Stimulated activated memory B cell treated with anti-CD40 and anti-IgM and Interleukin-4, amounts not matched to agents 10 μg/mL and 1 μg/mL and 100 μg/mL, for 72 hours (primary cell): ENCODE measurements around the gene ARL6IP6.
"Not testable (repeated sequence)": the region's sequence is repeated elsewhere in the genome, so short reads cannot be mapped to it uniquely, and the experiment has no call there.

ENCODE experiments used
- ATAC-seq: fragments of 150-1000 bp; cut with Tn5 transposase; 2 replicates; pipeline ENCODE4 v1.10.0; 2021
- H3K27ac Mint-ChIP-seq: one replicate; pipeline ENCODE4 v1.8.0; 2022; ENCODE audit warnings: mild to moderate bottlenecking, mixed read lengths
- H3K27me3 Mint-ChIP-seq: one replicate; pipeline ENCODE4 v1.8.0; 2022; ENCODE audit warnings: mixed read lengths
- H3K36me3 Mint-ChIP-seq: one replicate; pipeline ENCODE4 v1.8.0; 2022; ENCODE audit warnings: mixed read lengths
- H3K4me1 Mint-ChIP-seq: one replicate; pipeline ENCODE4 v1.8.0; 2022; ENCODE audit warnings: mixed read lengths
- H3K4me3 Mint-ChIP-seq: one replicate; pipeline ENCODE4 v1.8.0; 2022; ENCODE audit warnings: mild to moderate bottlenecking, moderate library complexity, mixed read lengths
- H3K9me3 Mint-ChIP-seq: one replicate; pipeline ENCODE4 v1.8.0; 2022; ENCODE audit warnings: mixed read lengths

ARL6IP6 gene

DNA sequence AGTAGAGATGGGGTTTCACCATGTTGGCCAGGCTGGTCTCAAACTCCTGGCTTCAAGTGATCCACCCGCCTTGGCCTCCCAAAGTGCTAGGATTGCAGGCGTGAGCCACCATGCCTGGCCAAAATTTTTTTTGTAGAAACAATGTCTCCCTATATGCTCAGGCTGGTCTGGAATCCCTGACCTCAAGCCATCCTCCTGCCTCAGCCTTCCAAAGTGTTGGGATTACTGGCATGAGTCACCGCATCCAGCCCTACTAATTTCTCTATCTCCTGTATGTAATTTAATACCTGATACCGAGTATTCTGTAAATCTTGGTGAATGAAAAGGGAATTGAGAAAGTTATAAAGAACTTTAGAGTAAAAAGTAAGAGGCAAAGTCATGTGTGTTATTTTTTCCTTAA lies 29.3 kb downstream of the ARL6IP6 start:
- not testable (repeated sequence) for H3K4me1 Mint-ChIP-seq, ATAC-seq, H3K9me3 Mint-ChIP-seq, H3K4me3 Mint-ChIP-seq, H3K27me3 Mint-ChIP-seq, H3K27ac Mint-ChIP-seq
- peaks cover 35% of the 10 kb centered on the region for H3K36me3 Mint-ChIP-seq

DNA sequence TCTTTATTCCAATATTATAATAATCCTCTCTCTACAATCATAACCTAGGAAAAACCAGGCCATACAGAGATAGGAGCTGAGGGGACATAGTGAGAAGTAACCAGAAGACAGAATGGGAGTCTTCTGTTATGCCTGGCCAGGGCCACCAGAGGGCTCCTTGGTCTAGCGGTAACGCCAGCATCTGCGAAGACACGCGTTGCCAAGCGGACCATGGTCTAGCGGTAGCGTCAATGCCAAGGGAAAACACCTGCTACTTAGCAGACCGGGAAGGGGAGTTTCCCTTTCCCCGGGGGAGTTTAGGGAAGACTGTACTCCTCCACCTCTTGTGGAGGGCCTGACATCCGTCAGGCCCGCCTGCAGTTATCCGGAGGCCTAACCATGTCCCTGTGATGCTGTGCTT lies 36.6 kb downstream of the ARL6IP6 start:
- Mint-ChIP-seq H3K4me3 (no peak overlapping the region), H3K9me3 (no peaks in the 10 kb centered on the region), H3K36me3 (peaks cover 51% of the 10 kb centered on the region), H3K4me1 (peaks cover 6% of the 10 kb centered on the region), H3K27me3 (no peaks in the 10 kb centered on the region), H3K27ac (no peak overlapping the region)
- no peak for ATAC-seq

DNA sequence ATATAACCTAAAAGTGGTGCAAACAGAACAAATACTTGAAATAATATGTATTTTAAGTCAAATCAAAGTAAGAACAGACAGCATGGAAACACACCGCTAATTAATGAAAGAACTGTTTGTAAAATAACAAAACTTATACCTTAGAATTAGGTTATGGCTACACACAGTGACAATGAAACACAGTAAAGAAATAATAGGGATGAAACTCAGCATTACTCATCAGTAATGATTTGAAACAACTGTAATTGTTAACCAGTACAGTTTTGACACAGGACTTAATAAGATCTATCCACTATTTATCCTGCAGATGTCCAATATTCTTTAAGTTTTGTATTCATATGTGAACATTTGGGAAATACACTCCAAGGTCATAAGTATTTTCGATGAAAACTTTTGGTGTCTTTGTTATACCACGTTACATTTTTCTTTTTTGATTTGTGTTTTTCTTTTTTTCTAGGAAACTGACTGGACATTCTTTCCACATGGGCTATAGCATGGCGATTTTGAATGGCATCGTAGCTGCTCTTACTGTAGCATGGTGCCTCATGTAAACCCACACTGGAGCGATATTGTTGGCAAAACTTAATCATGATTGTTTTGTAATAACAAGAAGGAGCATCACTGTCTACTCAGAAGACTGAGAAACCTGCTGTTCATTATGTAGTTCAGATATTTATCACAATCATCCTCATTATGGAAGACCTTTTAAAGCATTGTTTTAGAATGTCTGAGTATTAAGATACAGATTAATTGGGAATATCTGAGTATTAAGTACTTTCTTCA lies 41.1 kb downstream of the ARL6IP6 start:
- Mint-ChIP-seq H3K9me3 (no peaks in the 10 kb centered on the region), H3K4me3 (no peak overlapping the region), H3K36me3 (peaks cover 38% of the 10 kb centered on the region), H3K27me3 (no peaks in the 10 kb centered on the region), H3K27ac (no peak overlapping the region), H3K4me1 (peaks cover 6% of the 10 kb centered on the region)
- no peak for ATAC-seq

DNA sequence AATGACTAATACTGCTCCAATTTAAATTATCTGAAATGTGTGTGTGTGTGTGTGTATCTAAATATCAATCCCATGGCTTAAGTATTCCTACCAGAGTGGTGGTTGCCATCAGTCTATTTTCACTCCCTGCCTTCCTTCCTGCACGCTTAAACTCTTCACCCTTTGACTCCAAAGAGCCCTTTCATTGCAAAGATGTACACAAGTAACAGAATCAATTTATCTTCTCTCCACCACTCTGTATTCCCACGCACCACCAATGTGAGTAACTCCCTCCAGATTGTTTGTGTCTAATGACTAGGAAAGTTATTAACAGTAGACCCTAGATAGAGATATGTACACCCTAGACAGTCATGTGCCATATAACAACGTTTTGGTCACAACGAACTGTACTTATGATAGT lies 42.8 kb downstream of the ARL6IP6 start:
- Mint-ChIP-seq H3K4me3 (no peak overlapping the region), H3K36me3 (peaks cover 27% of the 10 kb centered on the region), H3K9me3 (no peaks in the 10 kb centered on the region), H3K27me3 (no peaks in the 10 kb centered on the region), H3K27ac (no peak overlapping the region), H3K4me1 (no peaks in the 10 kb centered on the region)
- no peak for ATAC-seq

DNA sequence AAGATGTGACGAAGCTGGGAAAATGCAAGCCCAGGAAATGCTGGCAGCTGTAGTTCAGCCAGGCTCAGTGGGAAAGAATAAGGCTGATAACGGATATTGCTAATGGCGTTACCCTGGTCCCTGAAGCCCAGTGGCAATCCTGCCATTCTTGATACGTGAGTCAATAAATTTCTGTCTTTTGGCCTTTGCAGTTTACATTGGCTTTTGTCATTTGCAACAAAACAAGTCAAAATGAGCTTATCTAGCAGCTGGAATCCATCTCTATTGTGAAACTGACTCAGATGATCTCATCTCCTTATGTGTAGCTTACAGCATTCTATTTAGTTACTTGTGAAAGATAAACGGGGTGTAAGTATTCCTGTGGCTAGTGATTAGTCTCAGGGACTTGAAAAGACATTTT lies 43.8 kb downstream of the ARL6IP6 start:
- no peak overlapping the region for H3K27ac Mint-ChIP-seq
- peaks cover 20% of the 10 kb centered on the region for H3K36me3 Mint-ChIP-seq

DNA sequence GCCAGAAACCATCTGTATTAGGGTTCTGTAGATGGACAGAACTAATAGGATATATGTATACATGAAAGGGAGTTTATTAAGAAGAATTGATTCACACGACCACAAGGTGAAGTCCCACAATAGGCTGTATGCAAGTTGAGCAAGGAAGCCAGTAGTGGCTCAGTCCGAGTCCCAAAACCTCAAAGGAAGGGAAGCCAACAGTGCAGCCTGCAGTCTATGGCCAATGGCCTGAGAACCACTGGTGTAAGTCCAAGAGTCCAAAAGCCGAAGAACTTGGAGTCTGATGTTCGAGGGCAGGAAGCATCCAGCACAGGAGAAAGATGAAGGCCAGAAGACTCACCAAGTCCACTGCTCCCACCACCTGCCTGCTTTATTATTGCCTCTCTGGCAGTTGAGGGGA lies 44.8 kb downstream of the ARL6IP6 start:
- not testable (repeated sequence) for H3K27me3 Mint-ChIP-seq, H3K4me1 Mint-ChIP-seq, H3K4me3 Mint-ChIP-seq, H3K9me3 Mint-ChIP-seq, ATAC-seq, H3K27ac Mint-ChIP-seq
- H3K36me3 Mint-ChIP-seq = peaks cover 19% of the 10 kb centered on the region

More for the DNA sequence above, 43.8 kb downstream of the ARL6IP6 start:
- no peak for ATAC-seq
- Mint-ChIP-seq H3K4me1 (no peaks in the 10 kb centered on the region), H3K27me3 (no peaks in the 10 kb centered on the region), H3K4me3 (no peak overlapping the region), H3K9me3 (no peaks in the 10 kb centered on the region)

DNA sequence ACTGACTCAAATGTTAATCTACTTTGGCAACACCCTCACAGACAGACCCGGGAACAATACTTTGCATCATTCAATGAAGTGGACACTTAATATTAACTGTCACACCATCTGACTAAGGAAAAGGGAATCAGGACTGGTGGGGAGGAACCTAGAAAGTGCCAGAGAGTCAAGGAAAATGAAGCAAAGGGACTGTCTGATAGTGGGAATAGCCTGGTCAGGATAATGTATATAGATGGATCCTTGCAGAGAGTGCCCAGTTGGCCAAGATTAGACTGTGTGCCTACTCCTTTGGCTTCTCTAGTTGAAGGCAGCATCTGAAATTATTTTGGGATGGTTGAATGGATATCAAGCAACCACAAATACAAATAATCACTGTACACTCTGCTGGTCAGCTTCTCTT lies 45.2 kb downstream of the ARL6IP6 start:
- no peak for ATAC-seq
- Mint-ChIP-seq H3K4me3 (no peak overlapping the region), H3K27me3 (no peaks in the 10 kb centered on the region)

DNA sequence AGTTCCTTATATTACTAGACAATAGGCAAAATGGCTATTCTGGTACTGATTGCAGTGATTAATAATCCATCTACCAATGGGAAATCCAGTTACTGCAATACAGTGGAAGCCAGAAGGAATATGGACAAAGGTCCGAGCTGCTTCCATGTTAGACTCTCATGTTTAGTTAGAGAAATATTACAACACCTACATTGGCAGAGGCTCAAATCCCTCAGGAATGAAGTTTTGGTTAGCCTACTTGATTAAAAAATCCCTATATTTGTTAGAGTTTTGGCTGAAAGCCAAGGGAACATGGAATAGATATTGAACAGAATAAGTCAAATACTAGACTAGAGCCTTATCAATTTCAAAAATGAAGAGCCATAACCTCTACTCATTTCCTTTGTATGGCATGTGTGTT lies 48.5 kb downstream of the ARL6IP6 start:
- Mint-ChIP-seq H3K36me3 (peaks cover 10% of the 10 kb centered on the region), H3K4me1 (no peaks in the 10 kb centered on the region), H3K4me3 (no peak overlapping the region), H3K27me3 (no peaks in the 10 kb centered on the region), H3K27ac (no peak overlapping the region), H3K9me3 (peaks cover 3% of the 10 kb centered on the region)
- ATAC-seq = no peak

More for the DNA sequence above, 45.2 kb downstream of the ARL6IP6 start:
- no peak overlapping the region for H3K27ac Mint-ChIP-seq
- H3K36me3 Mint-ChIP-seq = peaks cover 19% of the 10 kb centered on the region
- peaks cover 3% of the 10 kb centered on the region for H3K9me3 Mint-ChIP-seq
- no peaks in the 10 kb centered on the region for H3K4me1 Mint-ChIP-seq

DNA sequence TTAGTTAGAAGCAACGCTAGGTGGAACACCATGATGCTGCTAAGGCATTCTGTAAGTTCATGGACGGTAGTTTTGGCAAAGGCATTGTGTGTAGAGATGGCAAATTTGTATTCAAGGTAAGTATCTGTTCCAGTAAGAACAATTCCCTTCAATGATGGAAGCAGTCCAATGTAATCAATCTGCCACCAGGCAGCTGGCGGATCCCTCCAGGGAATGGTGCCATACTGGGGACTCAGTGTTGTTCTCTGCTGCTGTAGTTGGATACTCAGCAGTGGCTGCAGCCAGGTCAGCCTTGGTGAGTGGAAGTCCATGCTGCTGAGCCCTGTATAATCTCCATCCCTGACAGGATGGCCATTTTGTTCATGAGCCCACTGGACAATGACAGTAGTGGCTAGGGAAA lies 62.8 kb downstream of the ARL6IP6 start:
- peaks cover 6% of the 10 kb centered on the region for H3K9me3 Mint-ChIP-seq
- no peak for ATAC-seq
- H3K27me3 Mint-ChIP-seq = peaks cover 21% of the 10 kb centered on the region

DNA sequence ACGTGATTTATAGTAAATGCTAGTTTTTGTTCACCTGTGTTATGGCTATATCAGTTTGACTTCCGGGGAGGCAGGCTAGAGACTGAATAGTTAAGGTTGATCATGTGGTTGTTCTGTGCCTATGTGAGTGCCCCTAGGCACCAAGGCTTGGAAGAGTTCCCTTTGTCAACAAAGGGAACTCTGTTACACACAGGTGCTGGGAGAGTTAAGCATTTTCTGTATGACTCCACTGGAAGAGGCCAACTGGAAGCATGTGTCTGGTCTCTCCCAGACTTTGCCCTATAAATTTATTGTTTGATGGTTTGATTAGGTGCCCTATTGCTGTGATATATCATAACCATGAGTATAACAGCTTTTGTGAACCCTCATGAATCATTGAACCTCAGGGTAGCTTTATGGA lies 63.8 kb downstream of the ARL6IP6 start:
- no peaks in the 10 kb centered on the region for H3K36me3 Mint-ChIP-seq
- peaks cover 8% of the 10 kb centered on the region for H3K9me3 Mint-ChIP-seq
- no peak for ATAC-seq

More for the DNA sequence above, 62.8 kb downstream of the ARL6IP6 start:
- no peak overlapping the region for H3K27ac Mint-ChIP-seq
- H3K4me1 Mint-ChIP-seq = no peaks in the 10 kb centered on the region
- H3K4me3 Mint-ChIP-seq = no peak overlapping the region
- H3K36me3 Mint-ChIP-seq = no peaks in the 10 kb centered on the region

DNA sequence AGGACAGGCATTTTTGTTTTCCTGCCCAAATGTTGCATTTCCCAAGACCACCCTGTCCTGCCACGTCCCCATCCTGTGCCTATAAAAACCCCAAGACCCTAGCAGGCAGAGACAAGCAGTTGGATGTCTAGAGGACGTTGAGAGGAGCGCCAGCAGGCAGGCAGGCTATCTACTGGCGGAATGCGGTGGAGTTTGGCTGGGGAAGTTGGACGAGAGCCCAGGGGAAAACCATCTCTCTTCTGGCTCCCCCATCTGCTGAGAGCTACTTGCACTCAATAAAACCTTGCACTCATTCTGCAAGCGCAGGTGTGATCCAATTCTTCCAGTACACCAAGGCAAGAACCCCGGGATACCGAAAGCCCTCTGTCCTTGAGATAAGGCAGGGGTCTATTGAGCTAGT lies 72.5 kb downstream of the ARL6IP6 start:
- Mint-ChIP-seq H3K4me3 (no peak overlapping the region), H3K9me3 (peaks cover 5% of the 10 kb centered on the region), H3K27ac (no peak overlapping the region), H3K4me1 (no peaks in the 10 kb centered on the region), H3K36me3 (no peaks in the 10 kb centered on the region), H3K27me3 (no peaks in the 10 kb centered on the region)
- ATAC-seq = no peak

More for the DNA sequence above, 63.8 kb downstream of the ARL6IP6 start:
- peaks cover 13% of the 10 kb centered on the region for H3K27me3 Mint-ChIP-seq
- H3K27ac Mint-ChIP-seq = no peak overlapping the region
- H3K4me1 Mint-ChIP-seq = no peaks in the 10 kb centered on the region
- H3K4me3 Mint-ChIP-seq = no peak overlapping the region

DNA sequence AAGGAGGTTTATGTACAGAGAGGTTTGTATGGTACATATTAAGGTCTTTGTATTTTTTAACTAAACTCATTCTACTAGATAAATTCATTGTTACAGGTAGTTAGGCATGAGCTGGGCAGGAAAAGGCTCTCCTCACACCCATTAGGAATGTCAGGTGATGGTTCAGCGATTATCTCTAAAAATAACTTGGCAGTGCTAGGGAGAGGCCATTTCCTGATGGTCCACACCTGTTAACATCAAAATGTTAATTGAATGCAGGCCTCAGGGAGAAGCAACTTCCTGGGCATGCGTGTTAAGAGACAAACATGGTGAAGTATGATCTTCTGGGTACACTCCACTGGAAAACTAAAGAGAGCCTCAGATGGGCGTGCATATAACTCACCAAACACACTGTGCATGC lies 73.6 kb downstream of the ARL6IP6 start:
- Mint-ChIP-seq H3K9me3 (no peaks in the 10 kb centered on the region), H3K36me3 (no peaks in the 10 kb centered on the region), H3K4me3 (no peak overlapping the region), H3K27me3 (no peaks in the 10 kb centered on the region), H3K27ac (no peak overlapping the region), H3K4me1 (no peaks in the 10 kb centered on the region)
- ATAC-seq = no peak

DNA sequence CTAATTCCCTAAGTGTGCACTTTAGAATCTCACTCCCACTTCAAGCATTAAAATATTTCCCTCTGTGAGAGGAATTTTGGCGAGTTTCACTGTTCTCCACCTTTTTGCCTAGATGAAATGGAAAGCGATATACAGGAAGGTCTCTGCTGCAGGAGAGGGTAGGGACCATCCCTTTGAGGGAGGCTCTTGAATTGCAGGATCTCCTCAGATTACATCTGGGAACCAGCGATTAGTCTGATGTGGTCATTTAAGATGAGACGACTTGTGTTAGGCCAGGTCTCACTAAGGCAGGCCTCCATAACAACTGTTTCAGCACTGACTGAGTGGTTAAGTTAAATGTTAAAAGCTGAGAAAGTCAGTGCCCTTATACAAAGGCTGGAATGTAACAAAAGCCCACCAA lies 74.6 kb downstream of the ARL6IP6 start:
- Mint-ChIP-seq H3K27ac (no peak overlapping the region), H3K4me3 (no peak overlapping the region), H3K4me1 (no peaks in the 10 kb centered on the region), H3K9me3 (no peaks in the 10 kb centered on the region), H3K27me3 (no peaks in the 10 kb centered on the region), H3K36me3 (no peaks in the 10 kb centered on the region)
- ATAC-seq = no peak

DNA sequence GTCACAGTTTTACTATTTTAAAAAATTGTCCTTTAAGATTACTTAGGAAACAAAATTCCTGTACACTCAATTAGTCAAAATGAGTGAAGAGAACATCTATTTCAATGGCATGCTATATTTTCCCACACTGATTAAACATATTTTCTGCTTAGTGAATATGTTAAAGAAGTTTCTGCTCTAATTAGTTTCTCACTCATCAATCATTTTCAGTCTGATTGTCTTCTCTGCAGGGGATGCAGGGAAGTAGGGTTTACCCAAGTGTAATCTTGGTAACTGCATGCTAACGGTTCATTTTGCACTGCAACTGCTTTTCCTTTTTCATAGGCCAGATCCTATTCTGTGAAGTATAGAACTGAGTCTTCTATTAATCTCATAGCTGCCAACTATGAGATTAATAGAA lies 78.5 kb downstream of the ARL6IP6 start:
- Mint-ChIP-seq H3K9me3 (no peaks in the 10 kb centered on the region), H3K4me1 (no peaks in the 10 kb centered on the region)

DNA sequence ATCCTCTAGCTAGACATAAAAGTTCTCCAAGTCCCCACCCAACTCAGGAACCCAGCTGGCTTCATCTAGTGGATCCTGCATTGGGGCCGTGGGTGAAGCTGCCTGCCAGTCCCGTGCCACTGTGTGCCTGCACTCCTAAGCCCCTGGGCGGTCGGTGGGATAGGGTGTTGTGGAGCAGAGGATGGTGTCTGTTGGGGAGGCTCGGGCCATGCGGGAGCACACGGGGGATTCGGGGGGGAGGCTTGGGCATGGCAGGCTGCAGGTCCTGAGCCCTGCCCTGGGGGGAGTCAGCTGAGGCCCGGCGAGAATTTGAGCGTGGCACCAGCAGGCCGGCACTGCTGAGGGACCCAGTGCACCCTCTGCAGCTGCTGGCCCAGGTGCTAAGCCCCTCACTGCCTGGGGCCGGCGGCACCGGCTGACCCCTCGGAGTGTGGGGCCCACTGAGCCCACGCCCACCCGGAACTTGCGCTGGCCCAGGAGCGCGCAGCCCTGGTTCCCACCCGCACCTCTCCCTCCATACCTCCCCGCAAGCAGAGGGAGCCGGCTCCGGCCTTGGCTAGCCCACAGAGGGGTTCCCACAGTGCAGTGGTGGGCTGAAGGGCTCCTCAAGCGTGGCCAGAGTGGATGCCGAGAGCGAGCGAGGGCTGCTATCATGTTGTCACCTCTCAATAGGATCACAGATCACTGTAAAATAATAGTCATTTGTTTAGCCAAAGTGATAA lies 86.4 kb downstream of the ARL6IP6 start:
- peak; percentile 44 for ATAC-seq
- Mint-ChIP-seq H3K27me3 (no peaks in the 10 kb centered on the region), H3K4me1 (no peaks in the 10 kb centered on the region), H3K9me3 (no peaks in the 10 kb centered on the region), H3K4me3 (no peak overlapping the region), H3K27ac (no peak overlapping the region), H3K36me3 (no peaks in the 10 kb centered on the region)

More for the DNA sequence above, 78.5 kb downstream of the ARL6IP6 start:
- Mint-ChIP-seq H3K27me3 (no peaks in the 10 kb centered on the region), H3K4me3 (no peak overlapping the region), H3K36me3 (no peaks in the 10 kb centered on the region), H3K27ac (no peak overlapping the region)
- no peak for ATAC-seq

DNA sequence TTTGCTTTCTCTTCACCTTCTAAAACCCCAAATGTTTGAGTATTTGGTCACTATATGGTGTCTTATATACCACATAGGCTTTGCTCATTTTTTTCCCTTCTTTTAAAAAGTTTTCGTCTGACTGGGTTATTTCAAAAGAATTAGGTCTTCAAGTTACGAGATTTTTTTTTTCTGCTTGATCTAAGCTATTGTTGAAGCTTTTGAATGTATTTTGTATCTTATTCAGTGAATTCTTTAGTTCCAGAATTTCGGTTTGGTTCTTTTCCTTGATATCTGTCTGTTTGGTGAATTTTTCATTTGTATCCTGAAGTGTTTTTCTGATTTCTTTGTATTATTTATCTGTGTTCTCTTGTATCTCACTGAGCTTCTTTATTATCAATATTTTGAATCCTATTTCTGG lies 93.5 kb downstream of the ARL6IP6 start:
- no peak for ATAC-seq
- peaks cover 16% of the 10 kb centered on the region for H3K27me3 Mint-ChIP-seq
- H3K27ac Mint-ChIP-seq = no peak overlapping the region
- H3K4me3 Mint-ChIP-seq = no peak overlapping the region
- no peaks in the 10 kb centered on the region for H3K4me1 Mint-ChIP-seq
- no peaks in the 10 kb centered on the region for H3K36me3 Mint-ChIP-seq
- peaks cover 15% of the 10 kb centered on the region for H3K9me3 Mint-ChIP-seq
